IPS-20b (cell line): ENCODE measurements around the gene KRT71.
"Not testable (repeated sequence)": the region's sequence is repeated elsewhere in the genome, so short reads cannot be mapped to it uniquely, and the experiment has no call there.

Experiments
- H3K27ac ChIP-seq: one replicate; pipeline ENCODE4 v1.5.1; 2013; ENCODE audit warnings: low read length
- H3K27me3 ChIP-seq: 2 replicates; pipeline ENCODE4 v1.6.1; 2013; ENCODE audit warnings: mild to moderate bottlenecking, low read length, inconsistent platforms; ENCODE audit not compliant: insufficient read depth
- H3K36me3 ChIP-seq: 2 replicates; pipeline ENCODE4 v1.6.1; 2013; ENCODE audit warnings: low read depth, mild to moderate bottlenecking, inconsistent platforms, low read length, moderate library complexity; ENCODE audit not compliant: insufficient read depth
- H3K4me1 ChIP-seq: 2 replicates; pipeline ENCODE4 v1.6.1; 2013; ENCODE audit warnings: mild to moderate bottlenecking, control low read depth, inconsistent platforms, low read length, moderate library complexity; ENCODE audit not compliant: insufficient read depth
- H3K4me3 ChIP-seq: 2 replicates; pipeline ENCODE4 v1.5.1; 2013; ENCODE audit warnings: mild to moderate bottlenecking, low read length, inconsistent platforms
- H3K9ac ChIP-seq: 2 replicates; pipeline ENCODE4 v1.6.1; 2013; ENCODE audit warnings: low read depth, mild to moderate bottlenecking, inconsistent platforms, low read length, moderate library complexity
- H3K9me3 ChIP-seq: 2 replicates; pipeline ENCODE4 v1.6.1; 2013; ENCODE audit warnings: mild to moderate bottlenecking, low read depth, low read length, inconsistent platforms; ENCODE audit not compliant: insufficient read depth

The KRT71 gene

GRCh38 chr12:52552681-52553195, at the start of gene KRT71:
Gene KRT71, minus strand, starts transcription at chr12:52553145. Its CDS starts 68 bp downstream, at chr12:52553077.
- Histone ChIP-seq H3K9ac (no peak within 1 kb of the TSS), H3K4me1 (no peaks in the 10 kb centered on the region), H3K36me3 (no peaks in the 10 kb centered on the region), H3K4me3 (no peak within 1 kb of the TSS), H3K9me3 (no peaks in the 10 kb centered on the region), H3K27ac (no peak within 1 kb of the TSS), H3K27me3 (no peaks in the 10 kb centered on the region)

GRCh38 chr12:52602552-52602951, 49.6 kb upstream of the KRT71 start:
- Histone ChIP-seq H3K9ac (no peak overlapping the region), H3K4me1 (no peaks in the 10 kb centered on the region), H3K4me3 (no peak overlapping the region), H3K9me3 (no peaks in the 10 kb centered on the region), H3K27ac (no peak overlapping the region), H3K27me3 (no peaks in the 10 kb centered on the region; the same call in 1 of the 2 replicates), H3K36me3 (no peaks in the 10 kb centered on the region)

- Histone ChIP-seq H3K36me3 (no peaks in the 10 kb centered on the region), H3K27ac (no peak overlapping the region), H3K27me3 (no peaks in the 10 kb centered on the region; the same call in 1 of the 2 replicates), H3K9ac (no peak overlapping the region), H3K9me3 (no peaks in the 10 kb centered on the region), H3K4me3 (no peak overlapping the region), H3K4me1 (no peaks in the 10 kb centered on the region)
These were observed 48.7 kb upstream of the KRT71 start for GRCh38 chr12:52601671-52602070.

GRCh38 chr12:52600941-52601481, 48.1 kb upstream of the KRT71 start, which contains the start of gene KRT72:
Gene KRT72, minus strand, starts transcription at chr12:52601463. Its CDS starts 11 bp downstream, at chr12:52601452.
- Histone ChIP-seq H3K4me3 (no peak within 1 kb of the TSS), H3K27me3 (no peaks in the 10 kb centered on the region; the same call in 1 of the 2 replicates), H3K4me1 (no peaks in the 10 kb centered on the region), H3K9ac (no peak within 1 kb of the TSS), H3K36me3 (no peaks in the 10 kb centered on the region), H3K9me3 (no peaks in the 10 kb centered on the region), H3K27ac (no peak within 1 kb of the TSS)

- Histone ChIP-seq H3K4me3 (no peak overlapping the region), H3K27me3 (no peaks in the 10 kb centered on the region; the same call in 1 of the 2 replicates), H3K4me1 (no peaks in the 10 kb centered on the region), H3K9me3 (no peaks in the 10 kb centered on the region), H3K9ac (no peak overlapping the region), H3K27ac (no peak overlapping the region), H3K36me3 (no peaks in the 10 kb centered on the region)
These were observed 47.5 kb upstream of the KRT71 start for GRCh38 chr12:52600475-52600874.

GRCh38 chr12:52600071-52600470, 47.1 kb upstream of the KRT71 start:
- Histone ChIP-seq H3K9me3 (no peaks in the 10 kb centered on the region), H3K27ac (no peak overlapping the region), H3K27me3 (no peaks in the 10 kb centered on the region; the same call in 1 of the 2 replicates)

GRCh38 chr12:52598966-52599365, 46.0 kb upstream of the KRT71 start:
- H3K36me3 ChIP-seq = no peaks in the 10 kb centered on the region
- no peaks in the 10 kb centered on the region for H3K4me1 ChIP-seq
- H3K27me3 ChIP-seq = no peaks in the 10 kb centered on the region; the same call in 1 of the 2 replicates
- H3K27ac ChIP-seq = no peak overlapping the region
- H3K4me3 ChIP-seq = no peak overlapping the region
- H3K9me3 ChIP-seq = no peaks in the 10 kb centered on the region
- no peak overlapping the region for H3K9ac ChIP-seq

More at GRCh38 chr12:52600071-52600470, 47.1 kb upstream of the KRT71 start:
- no peaks in the 10 kb centered on the region for H3K4me1 ChIP-seq
- H3K9ac ChIP-seq = no peak overlapping the region
- no peak overlapping the region for H3K4me3 ChIP-seq
- no peaks in the 10 kb centered on the region for H3K36me3 ChIP-seq

GRCh38 chr12:52594237-52594636, 41.3 kb upstream of the KRT71 start:
- not testable (repeated sequence) for H3K27ac ChIP-seq, H3K36me3 ChIP-seq, H3K4me1 ChIP-seq, H3K4me3 ChIP-seq, H3K27me3 ChIP-seq, H3K9ac ChIP-seq
- peaks cover 35% of the 10 kb centered on the region for H3K9me3 ChIP-seq

GRCh38 chr12:52591521-52591920, 38.6 kb upstream of the KRT71 start:
- Histone ChIP-seq H3K27ac (no peak overlapping the region), H3K36me3 (no peaks in the 10 kb centered on the region), H3K27me3 (no peaks in the 10 kb centered on the region), H3K9me3 (peaks cover 36% of the 10 kb centered on the region), H3K4me3 (no peak overlapping the region), H3K4me1 (no peaks in the 10 kb centered on the region), H3K9ac (no peak overlapping the region)

- H3K36me3 ChIP-seq = no peaks in the 10 kb centered on the region
- H3K27ac ChIP-seq = no peak overlapping the region
- H3K9me3 ChIP-seq = peaks cover 36% of the 10 kb centered on the region
- H3K4me1 ChIP-seq = no peaks in the 10 kb centered on the region
- H3K27me3 ChIP-seq = no peaks in the 10 kb centered on the region
- H3K9ac ChIP-seq = no peak overlapping the region
- no peak overlapping the region for H3K4me3 ChIP-seq
These were observed 37.1 kb upstream of the KRT71 start for GRCh38 chr12:52590021-52590420.

GRCh38 chr12:52587563-52587962, 34.6 kb upstream of the KRT71 start:
- H3K27ac ChIP-seq = no peak overlapping the region
- H3K4me3 ChIP-seq = no peak overlapping the region
- H3K9me3 ChIP-seq = peaks cover 29% of the 10 kb centered on the region
- H3K9ac ChIP-seq = no peak overlapping the region
- no peaks in the 10 kb centered on the region for H3K27me3 ChIP-seq
- no peaks in the 10 kb centered on the region for H3K36me3 ChIP-seq
- no peaks in the 10 kb centered on the region for H3K4me1 ChIP-seq

- H3K9ac ChIP-seq = no peak overlapping the region
- no peaks in the 10 kb centered on the region for H3K4me1 ChIP-seq
- H3K27me3 ChIP-seq = no peaks in the 10 kb centered on the region
- no peak overlapping the region for H3K4me3 ChIP-seq
- H3K27ac ChIP-seq = no peak overlapping the region
- no peaks in the 10 kb centered on the region for H3K36me3 ChIP-seq
- peaks cover 17% of the 10 kb centered on the region for H3K9me3 ChIP-seq
These were observed 33.0 kb upstream of the KRT71 start for GRCh38 chr12:52585946-52586345.
